NCI-H1048 (cell line): ENCODE results near the gene PHLDA2.

Source experiments
- DNase-seq: peaks from one replicate; lab custom pipeline; 2025; lab: John Stamatoyannopoulos, UW

Gene PHLDA2, protein sequence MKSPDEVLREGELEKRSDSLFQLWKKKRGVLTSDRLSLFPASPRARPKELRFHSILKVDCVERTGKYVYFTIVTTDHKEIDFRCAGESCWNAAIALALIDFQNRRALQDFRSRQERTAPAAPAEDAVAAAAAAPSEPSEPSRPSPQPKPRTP

DNA sequence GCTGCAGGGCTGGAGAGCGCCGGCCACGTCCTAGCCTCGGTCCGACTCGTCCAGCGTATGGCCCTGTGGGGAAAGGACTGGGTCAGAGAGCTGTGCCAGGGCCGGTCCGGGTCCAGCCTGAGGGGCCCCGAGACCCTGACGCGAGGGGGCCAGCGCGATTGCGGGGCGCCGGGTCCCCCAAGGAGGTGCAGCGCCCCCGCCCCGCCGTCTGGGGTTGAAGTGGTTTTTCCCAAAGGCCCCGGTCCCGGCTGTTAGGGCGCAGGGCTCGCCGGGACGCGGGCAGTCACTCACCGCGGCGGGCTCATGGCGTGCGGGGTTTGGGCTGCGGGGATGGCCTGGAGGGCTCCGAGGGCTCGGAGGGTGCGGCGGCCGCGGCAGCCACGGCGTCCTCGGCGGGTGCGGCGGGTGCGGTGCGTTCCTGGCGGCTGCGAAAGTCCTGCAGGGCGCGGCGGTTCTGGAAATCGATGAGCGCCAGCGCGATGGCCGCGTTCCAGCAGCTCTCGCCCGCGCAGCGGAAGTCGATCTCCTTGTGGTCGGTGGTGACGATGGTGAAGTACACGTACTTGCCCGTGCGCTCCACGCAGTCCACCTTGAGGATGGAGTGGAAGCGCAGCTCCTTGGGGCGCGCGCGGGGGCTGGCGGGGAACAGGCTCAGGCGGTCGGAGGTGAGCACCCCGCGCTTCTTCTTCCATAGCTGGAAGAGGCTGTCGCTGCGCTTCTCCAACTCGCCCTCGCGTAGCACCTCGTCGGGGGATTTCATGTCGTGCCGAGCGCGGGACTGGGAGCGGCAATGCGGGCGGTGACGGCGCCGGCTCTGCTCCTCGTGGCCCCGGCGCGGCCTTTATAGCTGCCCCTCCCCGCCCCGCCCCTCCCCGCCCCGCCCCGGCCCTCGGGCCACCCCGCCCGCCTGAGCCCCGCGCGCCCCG lies at the start of gene PHLDA2:
Gene PHLDA2, minus strand, starts transcription at position 816 of the 926 bp plus-strand sequence. Its CDS starts 56 bp downstream, at position 760.
- DNase-seq = no peak

DNA sequence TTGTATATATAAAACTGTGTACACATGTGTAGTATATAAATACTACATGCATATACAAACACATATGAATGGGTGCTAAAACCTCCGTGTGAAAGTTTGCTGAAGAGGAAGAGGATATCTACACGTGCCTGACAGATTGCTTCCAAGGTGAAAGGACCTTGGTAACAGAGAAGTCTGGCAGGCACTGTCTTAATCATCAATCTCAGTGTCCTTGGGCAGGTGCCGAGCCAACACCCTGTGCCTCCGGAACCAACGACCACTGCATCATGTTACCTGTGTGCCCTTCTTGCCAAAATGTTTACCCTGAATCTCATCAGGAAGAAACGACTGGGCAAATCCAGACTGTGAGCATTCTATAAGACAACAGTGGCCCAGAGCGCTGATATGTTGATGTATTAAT lies 47.9 kb upstream of the PHLDA2 start:
- DNase-seq = no peak

DNA sequence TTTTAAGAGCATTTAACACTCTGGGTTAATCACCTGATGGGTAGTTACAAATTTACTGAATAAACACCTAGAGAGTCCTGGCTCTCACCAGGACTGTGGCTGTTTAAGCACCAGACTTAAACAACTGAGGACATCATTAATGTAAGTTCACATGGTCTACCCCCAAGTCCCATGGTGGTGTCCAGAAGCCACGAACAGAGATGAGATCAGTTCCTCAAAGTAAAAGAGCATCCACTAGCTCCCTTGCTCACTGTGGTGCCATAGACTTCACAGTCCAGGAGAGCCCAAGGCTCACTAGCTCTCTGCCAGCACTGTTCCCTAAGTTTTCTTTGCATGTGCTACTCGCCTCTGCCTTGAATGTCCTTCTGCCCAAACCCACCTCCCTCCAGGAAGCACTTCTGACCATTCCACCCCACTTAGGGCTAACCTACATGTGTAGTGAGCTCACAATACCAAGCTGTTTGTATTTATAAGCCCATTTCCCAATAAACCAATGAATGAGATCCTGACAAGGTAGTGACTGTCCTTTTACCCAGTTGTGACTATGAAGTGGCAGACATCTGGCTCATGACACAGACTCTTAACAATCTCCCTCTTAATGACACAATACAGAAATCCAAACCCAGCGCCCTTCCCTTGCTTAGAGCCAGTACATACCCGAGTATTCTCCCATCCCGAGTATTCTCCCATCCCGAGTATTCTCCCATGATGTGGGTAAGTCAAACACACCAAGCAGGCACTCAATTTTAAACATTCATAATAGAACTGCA lies 47.3 kb upstream of the PHLDA2 start:
- no peak for DNase-seq

DNA sequence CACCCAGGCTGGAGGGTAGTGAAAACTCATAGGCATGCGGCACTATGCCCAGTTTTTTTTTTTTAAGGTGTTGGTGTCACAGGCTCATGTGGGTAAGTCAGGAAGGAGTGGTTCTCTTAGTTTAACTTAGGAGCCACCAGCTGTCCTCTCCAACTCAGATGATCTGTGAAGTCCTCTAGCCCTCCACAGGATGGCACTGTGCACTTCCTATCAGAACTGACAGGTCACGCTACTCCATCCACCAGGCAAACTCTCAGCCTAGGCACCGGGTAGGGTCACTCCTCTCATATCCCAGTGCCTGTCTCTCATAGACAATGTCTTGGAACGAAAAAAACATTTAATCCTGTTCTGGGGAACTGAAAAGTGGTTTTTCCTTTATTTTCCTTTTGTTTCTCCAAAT lies 46.4 kb upstream of the PHLDA2 start:
- no peak for DNase-seq

DNA sequence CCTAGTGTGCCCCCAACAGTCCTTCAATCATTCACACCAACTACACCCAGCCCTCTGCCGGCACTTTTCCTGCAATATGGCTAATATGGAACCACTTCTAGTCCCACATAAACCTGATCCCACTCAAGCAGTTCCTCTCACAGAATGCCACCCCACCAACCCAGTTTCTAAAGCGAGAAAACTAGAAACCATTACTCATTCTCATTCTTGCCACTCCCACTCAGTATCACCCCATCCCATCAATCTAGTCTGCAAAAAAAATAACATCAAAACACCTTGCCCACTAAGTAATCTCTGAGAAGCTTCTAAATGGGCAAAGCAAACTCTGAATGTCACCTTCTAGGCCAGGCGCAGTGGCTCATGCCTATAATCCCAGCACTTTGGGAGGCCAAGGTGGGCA lies 45.1 kb upstream of the PHLDA2 start:
- no peak for DNase-seq

DNA sequence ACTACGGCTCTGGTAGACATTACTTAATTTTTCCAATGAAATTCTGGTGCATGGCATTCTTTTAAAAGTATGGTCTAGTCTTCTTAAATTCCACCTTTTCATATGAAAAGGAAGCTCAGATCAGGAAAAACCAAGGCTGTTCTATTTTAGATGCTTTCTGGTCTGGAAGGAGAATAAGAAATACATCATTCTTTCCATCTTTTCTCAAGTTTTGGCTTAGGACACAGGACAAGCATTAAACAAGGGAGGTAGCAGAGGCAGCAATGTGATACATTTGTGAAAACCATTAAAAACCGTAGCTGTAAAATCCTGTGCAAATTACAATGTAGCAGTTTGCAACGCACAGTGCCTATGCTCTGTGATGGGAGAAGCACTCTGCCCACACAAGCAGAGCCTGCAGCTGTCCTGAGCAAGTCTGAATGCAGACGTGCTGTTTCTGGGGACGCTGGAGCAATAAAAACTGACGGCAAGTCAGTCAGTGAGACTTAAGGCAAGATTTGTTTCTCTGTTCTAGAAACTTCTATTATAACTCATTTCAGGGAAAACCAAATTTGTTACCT lies 39.2 kb upstream of the PHLDA2 start:
- no peak for DNase-seq

DNA sequence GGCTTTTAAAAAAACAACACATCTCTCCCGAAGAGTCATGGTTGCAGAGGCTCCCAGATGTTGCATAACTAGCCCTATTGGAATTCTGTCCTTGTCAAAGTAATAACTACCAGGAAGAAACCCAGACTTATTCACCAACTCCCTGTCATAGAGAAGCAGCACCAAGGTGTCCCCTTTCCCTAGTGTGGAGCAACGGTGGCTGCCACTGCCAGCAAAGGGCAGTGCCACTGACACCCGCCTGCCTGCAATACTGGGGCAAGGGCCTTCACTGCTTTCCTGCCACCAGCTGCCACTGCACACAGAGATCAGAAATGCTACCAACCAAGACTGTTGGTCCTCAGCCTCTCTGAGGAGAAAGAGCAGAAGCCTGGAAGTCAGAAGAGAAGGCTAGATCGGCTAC lies 35.6 kb upstream of the PHLDA2 start:
- no peak for DNase-seq

DNA sequence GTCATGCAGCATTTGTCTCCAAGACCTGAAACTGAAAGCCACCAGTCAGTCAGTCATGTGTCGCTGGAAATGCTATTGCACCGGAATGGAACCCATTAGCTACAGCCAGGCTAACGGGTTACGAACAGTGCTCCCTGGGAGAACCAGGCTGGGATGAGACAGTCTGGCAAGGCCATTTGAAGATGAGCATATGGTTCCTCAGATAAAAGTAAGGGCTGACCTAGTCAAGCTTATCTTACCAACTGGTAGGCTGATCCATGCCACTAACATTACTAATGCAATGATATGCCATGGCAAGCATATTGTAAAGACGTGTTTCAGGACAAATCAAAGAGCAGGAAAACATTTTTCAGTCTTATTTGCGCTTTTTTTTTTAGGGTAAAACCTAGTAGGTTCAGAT lies 34.5 kb upstream of the PHLDA2 start:
- DNase-seq = no peak

DNA sequence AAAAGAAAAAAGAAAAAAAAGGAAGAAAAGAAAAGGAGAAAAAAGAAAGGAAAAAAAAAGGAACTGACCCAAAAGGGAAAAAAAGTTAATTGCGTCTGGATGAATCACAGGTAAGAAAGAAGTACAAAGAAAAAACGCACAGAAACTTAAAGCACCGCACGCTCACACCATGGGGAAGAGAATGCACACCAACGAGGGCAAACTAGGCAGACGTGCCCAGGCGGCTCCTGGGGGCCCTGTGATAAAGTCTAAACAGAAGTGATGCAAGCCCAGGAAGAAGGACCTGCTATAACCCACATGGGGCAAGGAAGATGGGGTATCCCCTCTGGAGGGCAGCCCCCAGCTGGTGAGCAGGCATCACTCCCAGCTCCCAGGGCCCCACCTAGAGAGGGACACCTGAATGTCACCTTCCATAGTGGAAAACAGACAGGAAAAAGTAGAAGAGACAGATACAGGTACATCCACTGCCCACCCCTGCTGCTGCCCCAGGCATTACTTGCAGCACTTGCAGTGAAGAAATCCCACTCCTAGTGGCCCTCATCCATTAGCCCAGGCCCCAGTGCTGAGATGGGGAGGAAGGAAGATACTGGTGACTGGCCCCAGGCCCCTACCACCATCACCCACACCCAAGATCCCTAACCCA lies 34.0 kb upstream of the PHLDA2 start:
- no peak for DNase-seq

DNA sequence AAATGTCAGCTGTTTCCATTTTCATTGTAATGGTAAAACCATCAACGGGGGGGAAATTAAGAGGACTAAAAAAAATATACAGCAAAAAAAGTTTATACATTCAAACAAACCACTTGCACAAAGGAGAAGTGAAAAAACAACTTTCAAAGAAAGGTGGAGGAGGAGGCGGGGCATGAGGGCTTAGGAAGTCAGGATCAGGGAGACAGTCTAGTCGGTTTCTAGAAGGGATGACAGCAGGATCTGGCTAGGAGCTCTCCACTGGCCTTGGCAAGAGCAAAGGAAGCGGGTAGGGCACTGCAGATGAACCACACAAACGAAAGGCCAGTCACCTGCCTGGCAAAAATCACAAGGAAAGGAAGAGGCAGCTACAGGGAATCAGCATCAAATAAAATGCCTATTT lies 31.9 kb upstream of the PHLDA2 start:
- no peak for DNase-seq

DNA sequence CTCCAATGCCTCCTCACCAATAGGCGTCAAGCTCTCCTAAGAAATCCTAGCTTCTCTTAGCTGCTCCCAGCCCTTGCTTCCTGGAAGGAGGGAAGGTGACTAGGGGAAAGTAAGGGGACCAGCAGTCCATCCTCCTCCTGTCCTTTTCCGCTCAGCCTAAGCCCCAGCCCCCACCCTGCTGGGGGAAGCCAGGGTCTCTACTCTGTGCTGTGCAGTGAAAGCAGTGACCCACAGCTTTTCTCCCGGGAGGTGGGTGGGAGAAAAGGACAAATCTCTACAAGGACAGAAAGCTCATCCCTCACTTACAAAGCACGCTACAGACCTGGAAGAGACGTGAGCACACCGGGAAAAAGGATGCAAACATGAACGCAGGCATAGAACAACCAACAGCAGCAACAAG lies 30.9 kb upstream of the PHLDA2 start:
- no peak for DNase-seq

DNA sequence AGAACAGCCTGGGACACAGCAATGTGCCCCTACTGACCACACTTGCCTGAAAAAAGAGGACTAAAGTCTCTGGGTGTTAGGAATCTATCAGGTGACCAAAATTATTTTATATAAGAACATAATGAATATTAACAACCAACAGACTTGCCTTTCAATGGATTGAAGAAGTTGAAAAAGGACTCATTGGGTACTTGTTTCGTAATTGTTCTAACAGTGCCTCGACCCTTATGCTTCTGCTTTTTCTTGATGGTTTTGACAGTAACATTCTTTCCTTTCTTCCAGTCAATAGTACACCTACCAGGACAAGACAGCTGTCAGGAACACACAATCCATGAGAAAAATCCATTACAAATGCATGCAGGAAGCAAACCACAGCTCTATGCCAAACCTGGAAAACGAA lies 29.0 kb upstream of the PHLDA2 start:
- DNase-seq = no peak

DNA sequence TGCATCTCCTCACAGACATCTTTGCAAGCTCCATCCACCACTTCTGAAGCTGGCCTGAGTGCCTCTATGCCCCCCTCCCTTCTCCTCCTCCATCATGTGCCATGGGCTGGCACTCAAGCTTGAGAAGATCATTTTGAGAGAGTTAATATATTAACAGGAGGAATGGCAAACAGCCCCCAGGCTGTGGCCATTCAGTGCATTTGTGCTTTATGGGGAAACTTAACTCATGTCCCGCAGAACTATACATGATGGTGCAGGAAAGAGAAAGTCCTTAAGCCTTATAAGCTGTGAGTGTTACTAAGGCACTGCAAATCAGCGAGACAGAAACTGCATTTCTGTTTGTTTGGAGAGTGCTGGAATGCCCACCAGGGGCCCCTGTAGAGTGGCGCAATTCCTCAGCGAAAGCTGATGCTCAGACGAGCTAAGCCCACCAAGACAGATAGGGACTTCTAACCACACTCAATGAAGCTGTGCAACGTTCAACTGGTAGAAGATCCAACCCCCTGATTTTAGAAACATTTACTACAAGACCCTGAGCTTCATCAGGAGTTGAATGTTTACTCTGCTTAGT lies 26.8 kb upstream of the PHLDA2 start:
- no peak for DNase-seq

DNA sequence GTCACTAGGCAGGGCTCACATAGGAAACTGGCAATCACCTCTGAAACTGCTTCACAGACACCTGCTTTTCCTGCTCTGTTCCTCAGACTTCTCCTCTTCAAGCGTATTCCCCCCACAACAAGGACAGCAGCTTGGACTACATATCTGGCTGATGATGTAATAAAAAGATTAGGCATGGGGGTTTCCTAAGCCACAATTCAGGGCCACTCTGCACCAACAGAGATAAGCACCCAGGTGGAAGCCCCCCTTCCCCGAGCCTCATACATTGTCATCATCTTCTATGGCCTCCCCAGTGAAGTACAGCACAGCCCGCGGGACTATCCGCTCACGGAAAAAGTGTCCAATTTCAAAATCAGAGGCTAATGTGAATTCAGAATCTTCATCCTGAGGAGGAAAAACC lies 25.0 kb upstream of the PHLDA2 start:
- DNase-seq = no peak

DNA sequence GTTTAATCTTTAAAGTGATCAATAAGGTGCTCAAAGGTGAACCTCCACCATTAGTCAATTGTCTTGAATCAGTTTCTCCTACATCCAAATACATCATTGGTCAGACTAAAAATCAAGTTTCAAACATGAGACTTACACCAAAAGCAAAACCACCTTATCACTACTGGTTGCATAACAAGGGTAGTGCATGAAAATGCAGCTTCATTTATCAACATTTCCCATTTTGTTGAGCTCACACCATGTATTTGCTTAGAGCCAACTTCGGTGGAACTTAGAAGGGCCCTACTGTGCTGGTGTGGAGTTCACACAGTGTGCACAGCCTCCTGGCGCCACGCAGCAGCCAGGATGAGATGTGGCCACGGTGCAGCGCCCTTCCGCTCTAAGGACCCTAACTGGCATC lies 23.1 kb upstream of the PHLDA2 start:
- DNase-seq = no peak

DNA sequence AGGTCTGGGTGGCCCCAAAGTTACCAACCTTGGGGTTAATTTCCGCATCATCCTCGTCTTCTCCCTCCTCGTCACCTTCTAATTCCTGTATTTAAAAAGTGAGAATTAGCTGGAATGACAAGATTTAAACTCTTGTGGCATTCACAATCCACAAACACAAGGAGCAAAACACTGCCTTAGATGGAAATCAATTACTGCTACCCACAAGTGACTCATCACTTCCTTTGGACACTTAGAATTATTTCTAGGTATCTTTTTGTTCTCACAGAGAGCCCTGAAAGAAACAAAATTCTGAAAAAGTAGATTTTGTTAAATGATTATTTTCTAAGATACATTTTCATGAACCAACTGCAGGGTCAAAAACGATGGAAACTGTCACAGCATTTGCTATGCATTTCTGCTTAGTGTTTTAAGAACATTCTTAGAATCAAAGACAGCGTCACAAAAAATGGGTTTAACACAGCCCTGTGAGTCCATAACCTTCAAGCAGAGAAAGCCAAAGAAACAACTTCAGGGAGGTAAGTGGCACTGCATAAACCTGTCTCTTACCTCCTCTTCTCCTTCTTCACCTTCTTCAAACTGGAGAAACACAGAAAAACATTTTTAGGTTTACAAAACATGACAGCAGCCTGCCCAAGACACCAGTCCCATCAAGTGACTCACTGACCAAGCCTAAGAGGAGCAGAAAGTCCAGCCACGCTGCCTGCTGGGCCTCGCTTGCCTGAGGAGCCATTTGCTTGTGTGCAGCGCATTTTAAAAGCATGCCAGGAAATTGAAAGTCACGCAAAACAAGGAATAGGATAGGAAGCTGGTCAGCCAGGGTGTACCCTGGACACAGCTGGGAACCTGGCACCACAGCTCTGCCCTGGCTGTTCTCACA lies 22.3 kb upstream of the PHLDA2 start:
- no peak for DNase-seq

DNA sequence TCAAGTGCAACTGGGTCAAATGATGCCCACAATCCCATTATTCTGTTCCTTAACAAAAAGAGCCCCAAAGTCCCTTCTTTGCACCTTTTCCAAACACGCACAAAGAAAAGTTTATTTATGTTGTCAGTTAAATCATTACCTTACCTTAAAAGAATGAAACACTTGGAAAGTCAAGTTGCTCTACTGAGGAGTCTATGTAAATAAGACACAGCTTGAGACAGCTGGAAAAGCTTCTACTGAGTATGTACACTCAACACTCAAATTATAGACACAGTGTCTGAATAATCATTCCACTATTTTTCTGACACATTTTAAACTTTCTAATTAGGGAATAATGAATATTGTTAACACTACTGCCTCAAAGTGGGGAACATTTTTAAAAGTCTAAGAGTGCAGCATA lies 21.6 kb upstream of the PHLDA2 start:
- DNase-seq = no peak

DNA sequence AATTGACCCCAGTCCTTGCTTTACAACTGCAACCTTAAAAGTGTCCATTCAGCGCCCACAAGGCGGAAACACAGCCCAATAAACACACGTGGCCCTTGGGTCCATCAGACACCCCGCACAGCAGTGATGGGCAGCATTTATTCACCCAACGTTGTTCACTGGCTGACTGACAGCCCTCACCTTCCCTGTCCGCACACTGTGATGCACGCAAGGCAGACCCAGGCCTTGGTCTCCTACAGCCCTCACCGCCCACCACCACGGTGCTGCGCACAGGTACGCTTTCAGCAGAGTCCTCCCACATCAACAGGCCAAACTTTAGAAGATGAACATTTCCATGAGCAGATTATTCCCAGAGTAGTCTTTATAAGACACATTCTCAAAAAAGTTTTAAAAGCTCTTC lies 20.7 kb upstream of the PHLDA2 start:
- no peak for DNase-seq

DNA sequence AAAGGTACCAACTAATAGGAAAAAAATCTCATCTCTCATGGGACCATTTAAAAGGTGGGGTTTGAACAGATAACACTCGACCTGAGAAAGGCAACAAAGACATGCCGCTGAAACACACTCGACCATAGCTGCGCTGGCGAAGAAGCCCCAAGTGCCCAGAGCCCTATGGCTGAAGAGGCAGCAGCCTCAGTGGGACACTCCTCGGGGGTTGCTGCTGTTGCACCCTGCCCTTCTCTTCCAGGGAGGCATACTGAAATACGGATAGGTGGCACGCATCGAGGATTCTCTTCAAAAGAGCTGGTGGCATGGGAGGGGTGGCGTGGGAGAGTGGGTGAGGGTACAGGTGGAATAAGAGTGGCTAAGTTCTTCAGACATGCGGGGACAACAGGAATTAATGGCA lies 18.5 kb upstream of the PHLDA2 start:
- DNase-seq = no peak

DNA sequence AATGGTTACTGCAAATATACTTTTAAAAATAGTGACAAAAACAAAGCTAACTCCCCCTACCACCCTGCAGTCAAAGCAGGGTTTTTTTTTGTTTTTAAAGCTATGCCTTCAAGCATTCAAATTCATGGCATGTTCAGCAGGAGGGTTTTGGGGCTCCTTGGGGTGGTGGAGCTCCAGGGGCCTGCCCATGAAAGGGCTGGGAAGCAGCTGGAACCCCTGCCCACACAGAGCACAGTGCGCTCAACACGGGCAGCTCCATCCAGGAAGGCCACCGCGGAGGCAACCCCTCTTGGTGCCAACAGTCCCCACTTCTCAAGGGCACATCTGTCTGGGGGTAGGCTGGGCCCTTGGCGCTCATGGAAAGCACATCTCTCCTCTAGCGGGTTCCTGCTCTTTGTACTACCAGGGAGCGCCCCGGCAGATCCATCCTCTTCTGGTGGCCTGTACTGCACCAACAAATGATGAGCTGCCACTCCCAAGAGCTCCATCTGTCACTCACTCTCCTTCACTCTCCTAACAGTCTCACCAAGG lies 16.6 kb upstream of the PHLDA2 start:
- DNase-seq = no peak
